Aorta (tissue), 5 donors: Measurements from ENCODE around the gene TOMM5. TPM values are rescaled to one million over a fixed set of nuclear protein-coding genes. Genes with fewer than 3 reads are reported as not detected.

Experiments
- ATAC-seq: fragments of 200-7000 bp; cut with Tn5 transposase; one replicate; pipeline ENCODE4 v1.9.1; 2022; ENCODE audit warnings: moderate library complexity; ENCODE audit not compliant: low FRiP score
- DNase-seq, 2 donors: peaks; one replicate each; pipeline ENCODE4 v3.0.0-alpha.2; 2020
- H3K27ac ChIP-seq, 2 donors: one replicate each; pipeline ENCODE4 v1.5.1; 2013; ENCODE audit warnings: low read length in 2 of 2, mild to moderate bottlenecking in 2 of 2, moderate library complexity in 2 of 2, control low read depth in 1 of 2, inconsistent platforms in 1 of 2, low read depth in 1 of 2
- H3K27me3 ChIP-seq, 2 donors: one replicate each; pipeline ENCODE4 v1.6.1; 2013; ENCODE audit warnings: control low read depth in 1 of 2, low read length in 1 of 2, mild to moderate bottlenecking in 1 of 2, moderate library complexity in 1 of 2; ENCODE audit not compliant: insufficient read depth in 2 of 2, control insufficient read depth in 1 of 2
- H3K36me3 ChIP-seq, 2 donors: one replicate each; pipeline ENCODE4 v1.6.1; 2013; ENCODE audit warnings: control low read depth in 1 of 2, low read length in 1 of 2, mild to moderate bottlenecking in 1 of 2; ENCODE audit not compliant: insufficient read depth in 2 of 2, control insufficient read depth in 1 of 2
- H3K4me1 ChIP-seq, 2 donors: one replicate each; pipeline ENCODE4 v1.6.1; 2013; ENCODE audit warnings: low read length in 2 of 2, control low read depth in 1 of 2, mild to moderate bottlenecking in 1 of 2, moderate library complexity in 1 of 2; ENCODE audit not compliant: insufficient read depth in 2 of 2, control insufficient read depth in 1 of 2
- H3K4me3 ChIP-seq, 2 donors: one replicate each; pipeline ENCODE4 v1.5.1; 2013; ENCODE audit warnings: low read length in 2 of 2, control low read depth in 1 of 2, mild to moderate bottlenecking in 1 of 2
- H3K9me3 ChIP-seq: one replicate; pipeline ENCODE4 v1.6.1; 2013; ENCODE audit warnings: mild to moderate bottlenecking, low read length; ENCODE audit not compliant: control insufficient read depth
- WGBS, 2 donors: extraction: QIAGEN DNeasy Blood & Tissue Kit; methylation state at CpG; one replicate each; pipeline ENCODE4 v1.1.7; 2013; 5-methylcytosine and 5-hydroxymethylcytosine counted together
- intact Hi-C, 2 donors: fragments of 100-400 bp; cut with DNase I; formaldehyde crosslinking; loops; one replicate each; pipeline versions ENCODE4 v1.14.2 to v1.15.0; 2022
- polyA plus RNA-seq, 2 donors: library from polyadenylated mRNA; stranded (reverse); fragments of 200-250 nt; gene quantifications; one replicate each; pipeline ENCODE4 v1.2.3, GENCODE V29; 2013
- total RNA-seq, 2 donors: library from RNA; stranded (reverse); fragmentation: NEBNext Ultra II Directional; extraction: Animal tissue kit (Norgen Biotek cat#: 25700); gene quantifications; one replicate each; pipeline ENCODE4 v1.2.1, GENCODE V29; 2021
- donor health status: healthy with polysubstance abuse.
- donor health status: Bipolar disorder and iron deficiency.
- donor health status: DM: no; HTN: no; CAD: no.
- donor health status: DM: no; HTN: no; CAD: no.
- donor health status: DM: yes; HTN: yes; CAD: no.

The TOMM5 gene
- total and polyA plus RNA-seq, 4 donors: 39.8 to 171 (median 63.6) TPM

DNA sequence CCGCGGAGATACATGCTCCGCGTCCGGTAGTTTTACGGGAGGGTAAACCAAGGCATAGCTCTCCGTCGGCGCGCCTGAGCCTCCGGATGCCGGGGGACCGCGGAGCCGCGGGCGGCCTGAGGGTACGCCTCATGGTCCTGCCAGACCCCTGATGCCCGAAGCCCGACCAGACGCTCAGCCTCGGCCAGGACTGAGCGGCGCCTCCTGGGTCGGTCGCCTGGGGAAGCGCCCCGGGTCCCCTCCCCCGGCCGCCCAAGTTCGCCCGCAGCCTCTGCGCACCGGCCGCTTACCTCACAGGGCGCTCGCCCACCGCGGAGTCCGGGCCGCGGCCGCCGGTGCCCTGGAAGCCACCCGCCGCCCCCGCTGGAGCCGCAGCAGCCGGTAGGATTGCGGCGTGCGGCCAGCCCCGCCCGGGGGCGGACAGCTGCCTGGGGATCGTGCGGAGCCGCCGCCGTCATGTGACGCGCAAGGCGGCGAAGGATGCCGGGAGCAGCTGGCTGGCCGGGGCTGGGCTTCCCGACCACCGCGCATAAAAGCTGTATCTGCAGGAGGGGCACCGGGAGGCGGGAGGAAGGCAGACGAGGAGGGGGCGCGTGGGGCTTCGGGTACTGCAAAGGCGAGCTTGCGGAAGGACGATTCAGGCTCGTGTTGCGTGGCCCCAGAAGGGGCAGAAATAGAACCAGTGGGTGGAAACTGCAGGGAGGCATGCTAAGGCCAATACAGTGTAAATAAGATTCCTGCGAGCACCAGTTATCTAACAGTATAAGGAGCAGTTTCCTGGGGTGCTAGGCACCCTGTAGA is 16.3 kb downstream of the TOMM5 start, which contains the start of gene FBXO10:
Gene FBXO10, minus strand, starts transcription at position 460 of the 801 bp plus-strand sequence. CDS start 34,612 bp downstream, outside the sequence.
- Histone ChIP-seq H3K9me3 (no peaks in the 10 kb centered on the region), H3K27me3 (no peaks in the 10 kb centered on the region), H3K4me1 (no peaks in the 10 kb centered on the region), H3K36me3 (no peaks in the 10 kb centered on the region), H3K27ac (peak within 1 kb of the TSS in 1 of 2 donors; percentile 53), H3K4me3 (peak within 1 kb of the TSS; percentile 39 to 78)
- DNase-seq (peak; percentile 80 to 90), ATAC-seq (peak; percentile 91)
- 0 to 1% methylated on average over 69 to 81 of the region's 81 CpGs for WGBS, 2 donors
- intact Hi-C loops: loop anchor here in 1 of 2 donors (5.0 kb wide), 2 partner anchors 89 to 109 kb away; partner anchors contain the start of genes POLR1E and ZBTB5

DNA sequence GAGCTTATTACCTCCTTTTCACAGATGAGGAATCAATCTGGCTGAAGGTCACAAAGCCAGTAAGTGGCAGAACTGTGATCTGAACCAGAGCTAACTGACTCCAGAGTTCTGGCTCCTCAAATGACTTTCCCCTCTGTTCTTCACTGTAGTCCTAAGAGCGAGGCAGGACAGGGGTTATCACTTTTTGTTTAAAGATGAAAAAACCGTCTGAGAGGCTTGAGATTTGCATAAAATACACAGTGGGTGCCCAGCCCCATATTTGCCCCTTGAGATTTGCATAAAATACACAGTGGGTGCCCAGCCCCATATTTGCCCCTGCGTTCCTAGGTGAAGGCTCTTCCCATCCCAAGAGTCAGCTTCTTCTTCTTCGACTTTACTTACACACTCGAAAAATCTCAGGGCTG is 16.9 kb downstream of the TOMM5 start:
- H3K4me3 ChIP-seq: peak overlapping the region; percentile 22 to 78
- WGBS, 2 donors: 2 to 3% methylated on average over 5 of the region's 5 CpGs
- no peaks in the 10 kb centered on the region for H3K27me3 ChIP-seq
- intact Hi-C loops: loop anchor here in 1 of 2 donors (5.0 kb wide), 2 partner anchors 88 to 108 kb away; partner anchors contain the start of genes POLR1E and ZBTB5
- H3K4me1 ChIP-seq: no peaks in the 10 kb centered on the region
- H3K36me3 ChIP-seq: no peaks in the 10 kb centered on the region
- DNase-seq (no peak), ATAC-seq (no peak)
- H3K27ac ChIP-seq: peak overlapping the region in 1 of 2 donors; percentile 37
- H3K9me3 ChIP-seq: no peaks in the 10 kb centered on the region

DNA sequence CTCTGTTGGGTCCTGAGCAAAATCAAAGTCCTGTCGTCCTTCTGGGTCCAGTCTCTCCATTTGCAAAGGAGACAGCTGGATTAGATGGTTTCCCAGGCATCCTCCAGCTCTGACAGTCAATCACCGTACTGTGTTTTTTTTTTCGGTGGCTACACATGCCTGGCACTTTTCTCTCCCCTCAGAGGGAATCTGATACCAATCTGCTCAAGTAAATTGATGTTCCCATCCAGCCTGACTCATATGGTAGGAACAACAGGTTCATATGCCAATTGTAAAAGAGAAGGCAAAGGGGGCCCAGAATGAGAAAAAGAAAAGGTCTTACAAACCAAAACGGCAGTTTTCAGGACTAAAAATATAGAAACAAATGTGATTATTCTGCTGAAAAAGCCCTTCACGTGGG is 17.4 kb downstream of the TOMM5 start:
- H3K27me3 ChIP-seq: no peaks in the 10 kb centered on the region
- H3K36me3 ChIP-seq: no peaks in the 10 kb centered on the region
- ATAC-seq: no peak
- 33% methylated on average over 5 of the region's 5 CpGs for WGBS, 2 donors
- peak overlapping the region in 1 of 2 donors; percentile 22 for H3K4me3 ChIP-seq
- DNase-seq: no peak
- no peaks in the 10 kb centered on the region for H3K4me1 ChIP-seq
- H3K27ac ChIP-seq: no peak overlapping the region
- H3K9me3 ChIP-seq: no peaks in the 10 kb centered on the region
- intact Hi-C loops: loop anchor here in 1 of 2 donors (5.0 kb wide), 2 partner anchors 88 to 108 kb away; partner anchors contain the start of genes POLR1E and ZBTB5

DNA sequence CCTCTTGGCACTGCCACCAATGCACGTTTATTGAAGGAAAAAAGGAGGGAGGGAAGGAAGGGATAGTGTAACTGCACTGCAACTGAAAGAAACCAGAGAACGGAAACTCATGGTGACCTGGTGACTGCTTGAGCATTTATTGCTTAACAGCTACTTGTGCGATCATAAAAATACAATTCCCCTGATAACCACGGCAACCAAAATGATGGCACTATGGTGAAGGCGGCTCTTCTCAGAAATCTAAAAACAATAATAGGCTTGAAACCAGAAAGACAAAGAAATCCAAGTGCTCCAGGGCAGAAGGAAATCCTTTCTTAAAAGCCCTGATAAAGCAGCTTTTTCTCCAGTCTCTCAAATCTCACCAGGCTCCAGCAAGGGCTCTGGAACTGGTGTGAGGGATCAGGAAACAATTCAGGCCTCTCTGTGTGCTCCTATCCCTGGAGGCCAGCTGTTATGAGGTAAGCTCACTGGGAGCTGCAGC is 18.1 kb downstream of the TOMM5 start:
- intact Hi-C loops: no loop called here
- no peaks in the 10 kb centered on the region for H3K36me3 ChIP-seq
- no peaks in the 10 kb centered on the region for H3K27me3 ChIP-seq
- no peak for DNase-seq
- H3K4me3 ChIP-seq: no peak overlapping the region
- H3K9me3 ChIP-seq: no peaks in the 10 kb centered on the region
- WGBS, 2 donors: 57 to 65% methylated on average over 5 of the region's 5 CpGs
- no peak for ATAC-seq
- no peaks in the 10 kb centered on the region for H3K4me1 ChIP-seq
- H3K27ac ChIP-seq: no peak overlapping the region

DNA sequence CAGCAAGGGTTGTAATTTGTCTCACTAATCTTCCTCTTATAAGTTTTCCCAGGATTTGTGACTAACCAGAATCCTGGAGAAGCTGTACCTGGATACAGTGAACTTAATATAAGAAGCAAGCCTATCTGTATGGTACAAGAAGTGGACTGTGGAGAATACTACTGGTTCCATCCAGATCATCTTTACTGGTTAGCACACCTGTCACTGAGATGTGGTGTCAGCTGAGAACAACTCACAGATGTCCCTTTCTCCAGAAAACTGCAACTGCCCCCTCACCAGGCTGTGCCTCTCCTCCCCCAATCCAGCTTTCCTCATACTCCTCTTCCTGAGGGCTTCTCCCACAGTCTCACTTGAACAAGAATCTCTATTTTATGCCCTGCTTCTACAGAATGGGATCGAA is 21.1 kb downstream of the TOMM5 start:
- WGBS, 2 donors: 96 to 100% methylated on average over 1 of the region's 1 CpG
- Histone ChIP-seq H3K4me3 (no peak overlapping the region), H3K36me3 (no peaks in the 10 kb centered on the region), H3K4me1 (no peaks in the 10 kb centered on the region), H3K27me3 (no peaks in the 10 kb centered on the region), H3K27ac (no peak overlapping the region), H3K9me3 (no peaks in the 10 kb centered on the region)
- no peak for ATAC-seq
- intact Hi-C loops: no loop called here
- DNase-seq: no peak

DNA sequence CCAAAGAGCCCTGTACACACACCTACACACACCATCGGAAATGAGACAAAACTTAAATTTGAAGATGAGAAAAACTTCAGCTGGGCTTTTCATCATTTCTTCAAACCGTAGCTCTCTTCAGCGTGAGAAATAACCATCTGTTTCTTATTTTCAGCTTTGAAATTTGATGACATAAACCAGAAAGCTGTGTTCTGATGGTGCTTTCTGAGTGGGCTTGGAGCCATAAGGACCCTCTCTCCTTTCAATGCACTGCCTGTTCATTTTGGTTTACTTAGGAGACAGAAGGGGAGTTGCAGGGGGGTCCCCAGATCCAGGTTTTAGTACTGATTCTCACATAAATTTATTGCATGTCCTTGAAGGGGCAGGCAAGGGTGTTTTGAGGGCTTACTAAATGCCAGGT is 25.7 kb downstream of the TOMM5 start:
- 87 to 91% methylated on average over 3 of the region's 3 CpGs for WGBS, 2 donors
- Histone ChIP-seq H3K27ac (no peak overlapping the region), H3K9me3 (no peaks in the 10 kb centered on the region), H3K4me3 (no peak overlapping the region), H3K36me3 (peaks cover 0 to 1% of the 10 kb centered on the region in 2 donors), H3K4me1 (no peaks in the 10 kb centered on the region), H3K27me3 (no peaks in the 10 kb centered on the region)
- ATAC-seq (no peak), DNase-seq (no peak)
- intact Hi-C loops: no loop called here

DNA sequence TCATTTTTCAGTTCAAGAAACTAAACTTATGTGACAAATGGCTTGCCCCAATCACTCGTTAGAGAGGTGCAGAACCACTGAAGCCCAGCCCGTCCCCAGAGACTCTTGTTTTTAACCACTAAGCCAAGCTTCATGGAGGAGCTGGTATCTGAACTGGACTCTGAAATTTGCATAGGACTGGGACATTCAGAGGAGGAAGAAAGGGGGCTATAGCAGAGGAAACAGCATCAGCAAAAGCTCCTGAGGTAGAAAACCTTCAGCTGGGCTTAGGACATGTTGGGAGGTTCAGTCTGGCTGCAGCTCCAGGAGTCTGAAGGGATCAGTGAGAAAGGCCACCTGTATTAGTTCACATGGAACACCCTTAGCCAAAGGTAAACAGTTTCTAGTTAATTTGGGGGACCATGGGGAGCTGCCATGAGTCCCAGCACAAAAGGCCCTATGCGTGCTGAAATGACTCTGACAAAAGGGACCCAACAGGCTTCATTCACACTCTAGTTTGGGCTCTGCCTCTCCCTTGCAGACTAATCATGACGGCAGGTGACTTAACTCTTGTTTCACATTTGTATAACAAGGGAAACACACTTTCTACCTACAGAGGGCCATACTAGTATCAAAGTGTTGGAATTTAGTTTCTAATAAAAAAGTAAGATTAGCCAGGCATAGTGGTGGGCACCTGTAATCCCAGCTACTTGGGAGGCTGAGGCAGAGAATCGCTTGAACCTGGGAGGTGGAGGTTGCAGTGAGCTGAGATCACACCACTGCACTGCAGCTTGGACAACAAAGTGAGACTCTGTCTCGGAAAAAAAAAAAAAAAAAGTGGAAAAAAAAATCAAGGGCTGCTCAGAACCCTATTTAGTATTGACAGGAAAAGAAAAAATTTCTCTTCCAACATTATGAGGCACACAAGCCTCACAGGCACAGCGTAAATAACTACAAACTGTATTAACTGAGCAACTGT is 26.5 kb downstream of the TOMM5 start:
- intact Hi-C loops: no loop called here

DNA sequence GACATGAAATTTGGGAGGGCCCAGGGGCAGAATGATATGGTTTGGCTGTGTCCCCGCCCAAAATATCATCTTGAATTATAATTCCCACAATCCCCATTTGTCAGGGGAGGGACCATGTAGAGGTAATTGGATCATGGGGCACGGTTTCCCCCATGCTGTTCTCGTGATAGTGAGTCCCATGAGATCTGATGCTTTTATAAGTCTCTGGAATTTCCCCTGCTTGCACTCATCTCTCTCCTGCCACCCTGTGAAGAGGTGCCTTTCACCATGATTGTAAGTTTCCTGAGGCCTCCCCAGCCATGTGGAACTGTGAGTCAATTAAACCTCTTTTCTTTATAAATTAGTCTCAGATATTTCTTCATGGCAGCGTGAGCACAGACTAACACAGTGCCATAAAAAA is 27.5 kb downstream of the TOMM5 start:
- no peaks in the 10 kb centered on the region for H3K27me3 ChIP-seq
- intact Hi-C loops: no loop called here
- WGBS, 2 donors: 93 to 94% methylated on average over 4 of the region's 4 CpGs
- H3K4me1 ChIP-seq: no peaks in the 10 kb centered on the region
- H3K9me3 ChIP-seq: no peaks in the 10 kb centered on the region
- ATAC-seq: no peak
- no peak overlapping the region for H3K4me3 ChIP-seq
- no peak for DNase-seq
- H3K27ac ChIP-seq: no peak overlapping the region
- H3K36me3 ChIP-seq: peaks cover 0 to 1% of the 10 kb centered on the region in 2 donors

More for the DNA sequence above, 26.5 kb downstream of the TOMM5 start:
- DNase-seq (no peak), ATAC-seq (no peak)
- H3K4me1 ChIP-seq: no peaks in the 10 kb centered on the region
- no peaks in the 10 kb centered on the region for H3K27me3 ChIP-seq
- no peak overlapping the region for H3K4me3 ChIP-seq
- 78 to 93% methylated on average over 7 of the region's 7 CpGs for WGBS, 2 donors
- no peaks in the 10 kb centered on the region for H3K9me3 ChIP-seq
- H3K36me3 ChIP-seq: peaks cover 0 to 1% of the 10 kb centered on the region in 2 donors
- H3K27ac ChIP-seq: no peak overlapping the region
